HCT116 (cell line): Measurements from ENCODE around the gene NSMCE4A.

Experiments
- SIN3A ChIP-seq: IDR thresholded peaks from 2 replicates; pipeline ENCODE4 v1.6.1; 2012; ENCODE audit warnings: low read depth
- YY1 ChIP-seq: IDR thresholded peaks from 2 replicates; pipeline ENCODE4 v1.6.1; 2011; ENCODE audit warnings: low read length, low read depth, moderate library complexity, mild to moderate bottlenecking; ENCODE audit not compliant: insufficient replicate concordance; ENCODE audit errors: extremely low read depth
- ZNF274 ChIP-seq: fragments of 200-500 bp; sonication (Bioruptor generic); IDR thresholded peaks from 2 replicates; pipeline ENCODE4 v1.6.1; 2014; ENCODE audit warnings: mild to moderate bottlenecking, low read depth, low read length, inconsistent platforms
- TF ChIP-seq, protein P1 (sequence below), 3 experiments: fragments of 200-600 bp in 1 of 3; sonication (generic) in 1 of 3; IDR thresholded peaks in 2 of 3; conservative IDR thresholded peaks in 1 of 3; 2 replicates each; pipeline ENCODE4 v1.5.1; 2012 to 2017; ENCODE audit warnings: low read depth in 2 of 3, low read length in 2 of 3, antibody characterized with exemption in 1 of 3, borderline replicate concordance in 1 of 3, control low read depth in 1 of 3, mild to moderate bottlenecking in 1 of 3, mixed read lengths in 1 of 3, mixed run types in 1 of 3, moderate library complexity in 1 of 3; ENCODE audit not compliant: insufficient read depth in 1 of 3
- TF ChIP-seq, protein P2 (sequence below): IDR thresholded peaks from 2 replicates; pipeline ENCODE4 v1.6.1; 2012; ENCODE audit warnings: low read depth

DNA sequence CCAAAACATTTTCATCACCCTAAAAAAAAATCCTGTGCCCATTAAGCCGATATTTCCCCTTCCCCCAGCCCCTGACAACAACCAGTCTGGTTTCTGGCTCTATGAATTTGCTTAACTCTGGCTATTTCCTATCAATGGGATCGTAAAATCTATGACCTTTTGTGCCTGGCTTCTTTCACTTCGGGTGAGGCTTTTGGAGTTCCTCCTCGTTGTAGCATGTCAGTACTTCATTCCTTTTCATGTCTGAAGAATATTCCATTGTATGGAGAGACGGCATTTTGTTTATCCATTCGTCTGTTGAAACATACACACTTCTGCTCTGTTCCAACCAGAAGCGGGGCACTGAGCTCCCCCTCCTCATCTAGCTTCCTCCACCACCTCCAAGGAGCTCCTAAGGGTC is 43.5 kb upstream of the NSMCE4A start:
- TF ChIP-seq, protein P1, sequence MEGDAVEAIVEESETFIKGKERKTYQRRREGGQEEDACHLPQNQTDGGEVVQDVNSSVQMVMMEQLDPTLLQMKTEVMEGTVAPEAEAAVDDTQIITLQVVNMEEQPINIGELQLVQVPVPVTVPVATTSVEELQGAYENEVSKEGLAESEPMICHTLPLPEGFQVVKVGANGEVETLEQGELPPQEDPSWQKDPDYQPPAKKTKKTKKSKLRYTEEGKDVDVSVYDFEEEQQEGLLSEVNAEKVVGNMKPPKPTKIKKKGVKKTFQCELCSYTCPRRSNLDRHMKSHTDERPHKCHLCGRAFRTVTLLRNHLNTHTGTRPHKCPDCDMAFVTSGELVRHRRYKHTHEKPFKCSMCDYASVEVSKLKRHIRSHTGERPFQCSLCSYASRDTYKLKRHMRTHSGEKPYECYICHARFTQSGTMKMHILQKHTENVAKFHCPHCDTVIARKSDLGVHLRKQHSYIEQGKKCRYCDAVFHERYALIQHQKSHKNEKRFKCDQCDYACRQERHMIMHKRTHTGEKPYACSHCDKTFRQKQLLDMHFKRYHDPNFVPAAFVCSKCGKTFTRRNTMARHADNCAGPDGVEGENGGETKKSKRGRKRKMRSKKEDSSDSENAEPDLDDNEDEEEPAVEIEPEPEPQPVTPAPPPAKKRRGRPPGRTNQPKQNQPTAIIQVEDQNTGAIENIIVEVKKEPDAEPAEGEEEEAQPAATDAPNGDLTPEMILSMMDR (IDR thresholded peaks at IDR 0.05 in 2 of 3, conservative IDR thresholded peaks at IDR 0.05 in 1 of 3; ENCODE audit: borderline replicate concordance in 1 of 3, insufficient read depth in 1 of 3, low read depth in 2 of 3, low read length in 2 of 3) = no peak
- TF ChIP-seq, protein P2, sequence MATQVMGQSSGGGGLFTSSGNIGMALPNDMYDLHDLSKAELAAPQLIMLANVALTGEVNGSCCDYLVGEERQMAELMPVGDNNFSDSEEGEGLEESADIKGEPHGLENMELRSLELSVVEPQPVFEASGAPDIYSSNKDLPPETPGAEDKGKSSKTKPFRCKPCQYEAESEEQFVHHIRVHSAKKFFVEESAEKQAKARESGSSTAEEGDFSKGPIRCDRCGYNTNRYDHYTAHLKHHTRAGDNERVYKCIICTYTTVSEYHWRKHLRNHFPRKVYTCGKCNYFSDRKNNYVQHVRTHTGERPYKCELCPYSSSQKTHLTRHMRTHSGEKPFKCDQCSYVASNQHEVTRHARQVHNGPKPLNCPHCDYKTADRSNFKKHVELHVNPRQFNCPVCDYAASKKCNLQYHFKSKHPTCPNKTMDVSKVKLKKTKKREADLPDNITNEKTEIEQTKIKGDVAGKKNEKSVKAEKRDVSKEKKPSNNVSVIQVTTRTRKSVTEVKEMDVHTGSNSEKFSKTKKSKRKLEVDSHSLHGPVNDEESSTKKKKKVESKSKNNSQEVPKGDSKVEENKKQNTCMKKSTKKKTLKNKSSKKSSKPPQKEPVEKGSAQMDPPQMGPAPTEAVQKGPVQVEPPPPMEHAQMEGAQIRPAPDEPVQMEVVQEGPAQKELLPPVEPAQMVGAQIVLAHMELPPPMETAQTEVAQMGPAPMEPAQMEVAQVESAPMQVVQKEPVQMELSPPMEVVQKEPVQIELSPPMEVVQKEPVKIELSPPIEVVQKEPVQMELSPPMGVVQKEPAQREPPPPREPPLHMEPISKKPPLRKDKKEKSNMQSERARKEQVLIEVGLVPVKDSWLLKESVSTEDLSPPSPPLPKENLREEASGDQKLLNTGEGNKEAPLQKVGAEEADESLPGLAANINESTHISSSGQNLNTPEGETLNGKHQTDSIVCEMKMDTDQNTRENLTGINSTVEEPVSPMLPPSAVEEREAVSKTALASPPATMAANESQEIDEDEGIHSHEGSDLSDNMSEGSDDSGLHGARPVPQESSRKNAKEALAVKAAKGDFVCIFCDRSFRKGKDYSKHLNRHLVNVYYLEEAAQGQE = no peak
- TF ChIP-seq ZNF274 (no peak), SIN3A (no peak), YY1 (no peak)
